ACHN (cell line): ENCODE measurements around the gene MSH6.

Source experiments
- DNase-seq: peaks from one replicate; pipeline ENCODE4 v3.0.0-alpha.2; 2015
- in situ Hi-C: cut with HindIII; loops from 2 replicates; pipeline ENCODE4 v1.10.0; 2017; ENCODE audit warnings: low sequenced_read_pairs, low pct_ligation_motif_present, low pct_unique_long_range_greater_than_20kb

MSH6 gene

GRCh38 chr2:47777277-47777937 is 5.5 kb upstream of the MSH6 start:
- in situ Hi-C loops: no loop called here
- no peak for DNase-seq

GRCh38 chr2:47778698-47779425 is 4.1 kb upstream of the MSH6 start:
- DNase-seq: no peak
- in situ Hi-C loops: no loop called here

- in situ Hi-C loops: no loop called here
- no peak for DNase-seq
Measured at GRCh38 chr2:47779426-47779790, 3.5 kb upstream of the MSH6 start.

- DNase-seq: no peak
- in situ Hi-C loops: no loop called here
Measured at GRCh38 chr2:47782381-47782670, 619 bp upstream of the MSH6 start.

- in situ Hi-C loops: no loop called here
- peak; percentile 77 for DNase-seq
Measured at GRCh38 chr2:47783486-47784351, 774 bp downstream of the MSH6 start.

GRCh38 chr2:47784352-47784851 is 1.5 kb downstream of the MSH6 start:
- in situ Hi-C loops: no loop called here
- no peak for DNase-seq

GRCh38 chr2:47785986-47786385 is 3.0 kb downstream of the MSH6 start:
- DNase-seq: no peak
- in situ Hi-C loops: no loop called here

- no peak for DNase-seq
- in situ Hi-C loops: no loop called here
Measured at GRCh38 chr2:47796090-47796697, 13.2 kb downstream of the MSH6 start.

GRCh38 chr2:47798631-47799030 is 15.7 kb downstream of the MSH6 start:
- in situ Hi-C loops: no loop called here
- DNase-seq: no peak

- in situ Hi-C loops: no loop called here
- DNase-seq: no peak
Measured at GRCh38 chr2:47799031-47799609, 16.2 kb downstream of the MSH6 start.

GRCh38 chr2:47801118-47801517 is 18.2 kb downstream of the MSH6 start:
- no peak for DNase-seq
- in situ Hi-C loops: no loop called here

- in situ Hi-C loops: no loop called here
Measured at GRCh38 chr2:47803363-47803762, 20.4 kb downstream of the MSH6 start.

GRCh38 chr2:47803770-47804169 is 20.8 kb downstream of the MSH6 start:
- no peak for DNase-seq
- in situ Hi-C loops: no loop called here

More at GRCh38 chr2:47803363-47803762, 20.4 kb downstream of the MSH6 start:
- DNase-seq: no peak

GRCh38 chr2:47805850-47806249 is 22.9 kb downstream of the MSH6 start:
- in situ Hi-C loops: no loop called here

GRCh38 chr2:47808614-47809013 is 25.7 kb downstream of the MSH6 start:
- DNase-seq: no peak

More at GRCh38 chr2:47805850-47806249, 22.9 kb downstream of the MSH6 start:
- DNase-seq: no peak

GRCh38 chr2:47809903-47810302 is 27.0 kb downstream of the MSH6 start:
- in situ Hi-C loops: no loop called here
- no peak for DNase-seq

More at GRCh38 chr2:47808614-47809013, 25.7 kb downstream of the MSH6 start:
- in situ Hi-C loops: no loop called here

GRCh38 chr2:47810850-47811249 is 27.9 kb downstream of the MSH6 start:
- in situ Hi-C loops: no loop called here
- no peak for DNase-seq

- in situ Hi-C loops: no loop called here
Measured at GRCh38 chr2:47811668-47812067, 28.7 kb downstream of the MSH6 start.

GRCh38 chr2:47815764-47816163 is 32.8 kb downstream of the MSH6 start:
- no peak for DNase-seq
- in situ Hi-C loops: no loop called here

More at GRCh38 chr2:47811668-47812067, 28.7 kb downstream of the MSH6 start:
- DNase-seq: no peak
